Measurements from ENCODE around the gene TNPO3. TPM values are rescaled to one million over a fixed set of nuclear protein-coding genes. Genes with fewer than 3 reads are reported as not detected.

TNPO3 gene
- total RNA-seq, 2 experiments from 2014 or later, result 58.4 to 59.3 TPM

DNA sequence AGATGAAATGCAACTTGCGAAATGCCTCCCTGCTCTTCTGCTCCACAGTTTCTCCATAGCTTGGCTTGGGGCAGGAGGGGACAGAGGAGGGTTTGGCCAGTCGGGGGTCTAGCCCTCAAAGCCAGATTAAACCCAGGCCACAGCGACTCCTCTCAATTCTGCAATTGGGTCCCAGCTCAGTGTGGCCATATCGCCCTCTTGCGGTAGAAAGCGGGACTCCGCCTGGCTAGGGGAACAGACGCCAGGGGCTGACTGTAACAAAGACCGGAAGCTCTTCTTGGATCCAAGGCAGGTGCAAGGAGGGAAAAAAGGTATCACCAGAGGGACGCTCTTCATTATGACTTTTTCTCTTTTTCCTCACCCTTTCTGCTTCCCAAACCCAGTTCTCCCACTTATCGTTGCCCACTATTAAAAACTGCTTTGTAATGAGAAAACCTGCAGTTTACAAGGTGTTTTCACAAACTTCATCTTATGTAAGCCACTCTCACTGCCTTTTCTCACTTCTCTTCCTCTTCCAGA is 36.6 kb upstream of the TNPO3 start:
- ChIA-PET CTCF (interaction anchor here (0.6 to 3.7 kb wide), 75 partner anchors 9 to 340 kb away, joined by 3 to 34 read pairs (median 5); partner anchors contain the start of genes ATP6V1F, IRF5, KCP and TNPO3), POLR2A (interaction anchor here (0.8 to 1.5 kb wide), 3 partner anchors 31 to 169 kb away, joined by 3 to 4 read pairs (median 3); no protein-coding TSS in a partner anchor)
- H3K4me1 Mint-ChIP-seq (ENCODE audit: low read depth), result peaks cover 19% of the 10 kb centered on the region
- intact Hi-C loops (cut with micrococcal nuclease), result loop anchor here (5.0 kb wide), 1 partner anchor 189 kb away; no protein-coding TSS in a partner anchor
- ATAC-seq (peak; percentile 92), DNase-seq (peak; percentile 94)
- TF ChIP-seq, protein P1, sequence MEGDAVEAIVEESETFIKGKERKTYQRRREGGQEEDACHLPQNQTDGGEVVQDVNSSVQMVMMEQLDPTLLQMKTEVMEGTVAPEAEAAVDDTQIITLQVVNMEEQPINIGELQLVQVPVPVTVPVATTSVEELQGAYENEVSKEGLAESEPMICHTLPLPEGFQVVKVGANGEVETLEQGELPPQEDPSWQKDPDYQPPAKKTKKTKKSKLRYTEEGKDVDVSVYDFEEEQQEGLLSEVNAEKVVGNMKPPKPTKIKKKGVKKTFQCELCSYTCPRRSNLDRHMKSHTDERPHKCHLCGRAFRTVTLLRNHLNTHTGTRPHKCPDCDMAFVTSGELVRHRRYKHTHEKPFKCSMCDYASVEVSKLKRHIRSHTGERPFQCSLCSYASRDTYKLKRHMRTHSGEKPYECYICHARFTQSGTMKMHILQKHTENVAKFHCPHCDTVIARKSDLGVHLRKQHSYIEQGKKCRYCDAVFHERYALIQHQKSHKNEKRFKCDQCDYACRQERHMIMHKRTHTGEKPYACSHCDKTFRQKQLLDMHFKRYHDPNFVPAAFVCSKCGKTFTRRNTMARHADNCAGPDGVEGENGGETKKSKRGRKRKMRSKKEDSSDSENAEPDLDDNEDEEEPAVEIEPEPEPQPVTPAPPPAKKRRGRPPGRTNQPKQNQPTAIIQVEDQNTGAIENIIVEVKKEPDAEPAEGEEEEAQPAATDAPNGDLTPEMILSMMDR (IDR thresholded peaks at IDR 0.05), result peak; percentile 96
- H3K4me3 Mint-ChIP-seq, result no peak overlapping the region
- H3K27me3 Mint-ChIP-seq, result peaks cover 1% of the 10 kb centered on the region
- no peaks in the 10 kb centered on the region for H3K36me3 Mint-ChIP-seq (ENCODE audit: low read depth)
- no peaks in the 10 kb centered on the region for H3K9me3 Mint-ChIP-seq
- H3K27ac Mint-ChIP-seq, result peak overlapping the region; percentile 73

DNA sequence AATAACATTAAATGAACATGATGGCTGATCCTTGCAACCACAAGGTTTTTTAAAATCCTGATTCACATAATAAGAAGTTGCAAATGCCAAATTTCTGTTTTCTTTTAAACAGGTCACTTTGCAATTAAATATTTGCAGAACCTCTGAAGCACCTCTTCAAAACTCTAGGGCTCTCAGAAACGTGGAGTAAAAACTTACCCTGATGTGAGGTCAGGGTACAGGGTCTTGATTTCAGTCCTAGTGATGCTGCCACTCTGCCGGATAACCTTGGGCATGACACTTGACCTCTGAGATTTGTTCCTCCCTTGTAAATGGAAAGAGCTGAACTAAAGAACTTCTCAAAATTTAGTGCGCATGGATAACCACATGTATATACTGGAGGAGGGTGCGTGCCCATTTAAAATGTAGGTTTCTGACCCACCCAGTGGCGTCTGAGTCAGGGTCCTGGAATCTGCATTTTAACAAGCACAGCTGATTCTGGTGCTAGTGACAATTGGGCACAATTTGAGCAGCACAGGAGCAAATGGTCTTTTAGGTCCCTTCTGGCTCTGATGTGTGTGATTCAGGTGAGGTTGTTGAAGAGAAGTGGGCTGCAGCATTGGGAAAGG is 35.5 kb upstream of the TNPO3 start:
- no peak overlapping the region for H3K4me3 Mint-ChIP-seq
- ATAC-seq (no peak), DNase-seq (no peak)
- TF ChIP-seq, protein P1 (IDR thresholded peaks at IDR 0.05), result no peak
- no peak overlapping the region for H3K27ac Mint-ChIP-seq
- intact Hi-C loops (cut with micrococcal nuclease), result loop anchor here (5.0 kb wide), 1 partner anchor 188 kb away; no protein-coding TSS in a partner anchor
- peaks cover 1% of the 10 kb centered on the region for H3K27me3 Mint-ChIP-seq
- POLR2A ChIA-PET, result interaction anchor here (1.5 kb wide), 1 partner anchor 32 kb away, joined by 3 read pairs; no protein-coding TSS in a partner anchor
- H3K36me3 Mint-ChIP-seq (ENCODE audit: low read depth), result no peaks in the 10 kb centered on the region
- H3K9me3 Mint-ChIP-seq, result no peaks in the 10 kb centered on the region
- H3K4me1 Mint-ChIP-seq (ENCODE audit: low read depth), result peaks cover 15% of the 10 kb centered on the region
- CTCF ChIA-PET, result interaction anchor here (0.9 to 3.7 kb wide), 21 partner anchors 8 to 227 kb away, joined by 3 to 34 read pairs (median 8); partner anchors contain the start of genes ATP6V1F and TNPO3

DNA sequence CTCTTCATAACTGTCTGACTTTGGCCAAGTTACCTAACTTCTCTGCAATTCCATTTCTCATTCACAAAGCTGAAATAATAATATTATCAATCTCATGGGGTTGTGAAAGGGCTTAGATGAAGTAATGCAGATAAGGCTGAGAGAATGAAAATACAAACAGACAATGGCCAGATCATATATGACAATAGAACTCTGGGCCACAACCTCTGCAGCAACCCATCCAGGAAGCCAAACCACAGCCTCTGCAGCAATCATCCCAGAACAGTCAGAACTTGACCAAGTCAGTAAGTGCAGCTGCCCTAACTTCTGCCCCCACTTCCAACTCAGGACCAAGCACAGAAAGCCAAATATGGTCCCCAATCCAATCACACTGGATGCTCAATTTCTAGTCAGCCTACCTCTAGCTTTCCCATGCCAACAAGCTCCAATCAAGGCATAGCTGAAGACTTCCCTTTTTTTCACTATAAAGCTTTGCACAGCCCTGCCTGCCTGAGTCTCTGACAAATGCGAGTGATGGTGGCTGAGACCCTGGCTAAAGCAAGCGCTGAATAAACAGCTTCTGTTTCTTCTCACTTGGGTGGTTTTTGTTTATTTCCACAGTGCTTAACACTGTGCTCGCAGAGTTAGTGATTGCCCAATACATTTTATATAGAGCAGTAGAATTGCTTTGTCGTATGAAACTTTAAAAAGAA is 34.8 kb upstream of the TNPO3 start:
- TF ChIP-seq, protein P1 (IDR thresholded peaks at IDR 0.05), result no peak
- intact Hi-C loops (cut with micrococcal nuclease), result loop anchor here (5.0 kb wide), 1 partner anchor 187 kb away; no protein-coding TSS in a partner anchor
- CTCF ChIA-PET, result interaction anchor here (1.1 to 3.7 kb wide), 8 partner anchors 20 to 481 kb away, joined by 3 to 31 read pairs (median 8); partner anchors contain the start of genes ATP6V1F and TNPO3
- peaks cover 10% of the 10 kb centered on the region for H3K4me1 Mint-ChIP-seq (ENCODE audit: low read depth)
- ATAC-seq (peak; percentile 47), DNase-seq (peak; percentile 24)
- H3K36me3 Mint-ChIP-seq (ENCODE audit: low read depth), result no peaks in the 10 kb centered on the region
- POLR2A ChIA-PET, result no interaction called here
- no peak overlapping the region for H3K4me3 Mint-ChIP-seq
- peaks cover 1% of the 10 kb centered on the region for H3K27me3 Mint-ChIP-seq
- no peak overlapping the region for H3K27ac Mint-ChIP-seq
- H3K9me3 Mint-ChIP-seq, result no peaks in the 10 kb centered on the region

DNA sequence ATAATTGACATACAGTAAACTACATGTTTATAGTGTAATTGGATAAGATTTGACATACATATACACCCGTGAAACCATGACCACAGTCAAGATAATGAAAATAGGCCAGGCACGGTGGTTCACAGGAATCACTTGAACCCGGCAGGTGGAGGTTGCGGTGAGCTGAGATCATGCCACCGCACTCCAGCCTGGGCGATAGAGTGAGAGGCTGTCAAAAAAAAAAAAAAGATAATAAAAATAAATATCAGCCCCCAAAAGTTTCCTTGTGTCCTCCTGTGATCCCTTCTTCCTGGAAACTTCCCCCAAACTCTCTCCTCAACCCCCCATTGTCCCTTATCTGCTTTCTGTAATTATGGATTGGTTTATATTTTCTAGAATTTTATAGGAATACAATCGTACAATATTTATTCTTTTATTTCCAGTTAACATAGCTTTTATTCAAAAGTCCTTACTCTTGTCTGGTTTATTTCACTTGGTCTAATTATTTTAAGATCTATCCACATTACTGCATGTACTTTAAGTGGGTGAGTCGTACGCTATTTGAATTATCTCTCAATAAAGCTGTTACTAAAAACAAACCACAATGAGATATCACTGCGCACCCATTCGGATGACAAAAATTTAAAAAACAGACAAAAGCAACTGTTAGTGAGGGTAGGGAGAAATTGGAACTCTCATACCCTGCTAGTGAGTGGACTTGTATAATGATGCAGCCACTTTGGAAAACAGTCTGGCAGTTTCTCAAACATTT is 30.1 kb upstream of the TNPO3 start:
- Mint-ChIP-seq H3K4me3 (no peak overlapping the region), H3K27me3 (peaks cover 2% of the 10 kb centered on the region), H3K4me1 (ENCODE audit: low read depth) (peaks cover 4% of the 10 kb centered on the region), H3K27ac (no peak overlapping the region), H3K36me3 (ENCODE audit: low read depth) (no peaks in the 10 kb centered on the region), H3K9me3 (no peaks in the 10 kb centered on the region)
- ATAC-seq (no peak), DNase-seq (no peak)
- intact Hi-C loops (cut with micrococcal nuclease), result no loop called here
- CTCF ChIA-PET, result interaction anchor here (2.2 kb wide), 1 partner anchor 201 kb away, joined by 5 read pairs; no protein-coding TSS in a partner anchor
- POLR2A ChIA-PET, result interaction anchor here (1.1 kb wide), 1 partner anchor 9 kb away, joined by 3 read pairs; no protein-coding TSS in a partner anchor
- TF ChIP-seq, protein P1 (IDR thresholded peaks at IDR 0.05), result no peak

Measured in activated CD8-positive, alpha-beta T cell treated with anti-CD3 and anti-CD28 coated beads for 36 hours (primary cell).